Measurements from ENCODE around the gene DCDC1. TPM values are rescaled to one million over a fixed set of nuclear protein-coding genes. Genes with fewer than 3 reads are reported as not detected.

The DCDC1 gene, protein sequence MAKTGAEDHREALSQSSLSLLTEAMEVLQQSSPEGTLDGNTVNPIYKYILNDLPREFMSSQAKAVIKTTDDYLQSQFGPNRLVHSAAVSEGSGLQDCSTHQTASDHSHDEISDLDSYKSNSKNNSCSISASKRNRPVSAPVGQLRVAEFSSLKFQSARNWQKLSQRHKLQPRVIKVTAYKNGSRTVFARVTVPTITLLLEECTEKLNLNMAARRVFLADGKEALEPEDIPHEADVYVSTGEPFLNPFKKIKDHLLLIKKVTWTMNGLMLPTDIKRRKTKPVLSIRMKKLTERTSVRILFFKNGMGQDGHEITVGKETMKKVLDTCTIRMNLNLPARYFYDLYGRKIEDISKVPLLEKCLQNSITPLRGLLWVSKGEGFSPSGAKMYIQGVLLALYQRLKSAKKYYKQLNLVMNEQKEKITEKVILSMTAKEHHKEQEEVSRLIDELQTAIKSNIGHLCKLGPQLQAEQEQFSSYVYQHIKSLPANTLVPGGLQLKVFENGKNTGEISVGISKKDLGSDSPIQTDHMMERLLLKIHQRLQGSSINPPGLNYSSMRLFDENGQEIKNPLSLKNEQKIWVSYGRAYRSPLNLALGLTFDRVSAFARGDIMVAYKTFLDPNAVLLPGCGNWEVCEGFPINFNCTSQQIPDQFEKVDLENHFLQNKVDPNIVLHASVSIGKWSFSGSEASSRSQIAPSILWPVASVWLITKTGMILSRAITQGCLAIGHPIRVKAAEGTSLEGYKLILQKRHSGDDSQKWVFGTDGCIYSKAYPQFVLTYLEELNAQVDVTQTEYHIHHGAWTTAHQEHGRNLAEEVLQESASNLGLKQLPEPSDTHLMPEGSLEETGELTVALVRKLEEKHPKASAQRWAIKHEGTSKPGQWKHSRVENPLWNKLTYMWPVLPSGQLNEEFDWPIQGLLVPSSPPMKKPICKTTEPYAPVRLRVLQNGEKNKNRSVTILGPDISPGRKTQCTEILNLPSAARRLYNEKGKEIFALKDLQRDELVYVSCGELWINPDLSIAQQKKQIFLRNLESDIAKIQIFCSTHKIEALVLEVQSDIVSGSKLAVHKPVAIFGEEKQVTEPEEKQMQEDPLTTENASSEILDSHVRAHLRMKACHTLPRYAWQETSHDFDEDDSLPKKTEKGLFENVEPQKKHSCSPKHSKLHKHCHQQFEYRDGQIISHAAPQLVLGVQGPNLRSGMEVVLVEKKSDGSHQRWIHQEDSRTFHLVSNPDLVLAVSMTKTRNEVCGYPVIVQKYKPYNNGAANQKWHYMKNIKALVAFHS (N-terminal part only)
- total RNA-seq (2022; extraction: Qiagen RNA extraction): 0.39 to 0.70 TPM (median 0.52 TPM) in 5 replicates

DNA sequence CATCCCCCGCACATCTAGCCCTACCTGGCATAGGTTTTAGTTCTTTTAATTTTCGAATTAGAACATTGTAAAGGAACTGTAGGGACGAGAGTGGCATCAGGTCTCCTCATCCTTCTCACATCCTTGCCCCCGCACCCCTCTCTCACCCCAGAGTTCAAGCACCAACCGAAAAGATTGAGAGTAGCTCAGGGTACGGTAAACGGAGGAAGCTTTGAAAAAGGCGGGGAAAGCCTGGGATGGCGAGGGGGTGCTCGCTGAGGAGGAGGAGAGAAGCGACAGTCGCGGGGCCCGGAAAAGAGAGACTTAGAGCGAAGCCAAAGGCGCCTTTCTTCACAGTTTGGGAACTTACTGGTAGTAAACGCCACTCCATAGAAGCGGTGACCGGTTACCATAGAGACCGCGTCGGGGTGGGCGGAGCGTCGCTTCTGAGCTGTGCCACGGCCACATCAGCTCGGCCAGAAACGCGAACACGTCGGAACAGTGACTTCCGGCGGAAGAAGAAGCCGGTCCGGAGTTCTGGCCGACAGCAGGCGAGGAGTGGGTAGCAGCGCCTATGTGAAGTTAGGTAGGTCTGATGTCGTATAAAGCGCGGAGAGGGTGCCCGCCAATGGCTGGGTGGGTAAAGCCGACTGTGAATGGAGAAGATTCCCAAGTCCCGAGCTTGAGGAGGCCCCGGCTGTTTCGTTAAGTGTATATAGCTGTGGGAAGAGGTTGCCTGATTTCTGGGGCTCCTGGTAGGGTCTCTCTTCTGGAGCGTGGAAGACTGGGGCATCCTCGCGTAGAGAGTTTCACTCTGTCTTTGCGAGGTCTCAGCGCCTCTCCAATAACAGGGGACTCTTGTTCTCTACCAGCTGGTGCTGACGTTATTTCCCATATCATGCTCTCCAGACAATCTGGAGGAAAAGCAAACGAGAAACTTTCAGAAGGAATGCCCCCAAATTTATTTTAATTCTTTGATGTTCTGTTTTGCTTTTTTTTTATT, at the start of gene DCDC1, which contains the start of gene DNAJC24:
DCDC1 (minus strand) TSS at position 392 of the 982 bp plus-strand sequence. CDS start 41,459 bp downstream, outside the sequence.
DNAJC24 (plus strand) TSS at position 513 of the 982 bp plus-strand sequence. CDS start 889 bp downstream, outside the sequence.

Other genes starting within 250 kb of the DCDC1 start
- 8.1 to 10.0 TPM (median 9.7 TPM) in 5 replicates for gene DNAJC24, start 121 bp upstream of the DCDC1 start, total RNA-seq (2022; extraction: Qiagen RNA extraction)
- 33.8 to 82.4 TPM (median 50.4 TPM) in 5 replicates for gene IMMP1L, start 139.9 kb upstream of the DCDC1 start, total RNA-seq (2022; extraction: Qiagen RNA extraction)
- 7.1 to 9.0 TPM (median 8.0 TPM) in 5 replicates for gene ELP4, start 140.0 kb upstream of the DCDC1 start, total RNA-seq (2022; extraction: Qiagen RNA extraction)